H1 (cell line): ENCODE results near the gene SF3B1. TPM values are rescaled to one million over a fixed set of nuclear protein-coding genes. Genes with fewer than 3 reads are reported as not detected.

Source experiments
- GABPA ChIP-seq: IDR thresholded peaks from 2 replicates; pipeline ENCODE4 v1.6.1; 2011; ENCODE audit warnings: mild to moderate bottlenecking, low read length, moderate library complexity, borderline replicate concordance; ENCODE audit not compliant: insufficient read depth
- HDAC2 ChIP-seq, 2 experiments: fragments of 300-600 bp in 1 of 2; sonication (generic) in 1 of 2; IDR thresholded peaks; 2 replicates each; pipeline ENCODE4 v1.6.1; 2011 to 2012; ENCODE audit warnings: low read depth in 2 of 2, low read length in 2 of 2, mild to moderate bottlenecking in 2 of 2, moderate library complexity in 2 of 2, borderline replicate concordance in 1 of 2, inconsistent platforms in 1 of 2
- JUN ChIP-seq: IDR thresholded peaks from 2 replicates; pipeline ENCODE4 v1.6.1; 2011; ENCODE audit warnings: low read depth, mild to moderate bottlenecking, improper control_type of control experiment, low read length
- JUND ChIP-seq: IDR thresholded peaks from 2 replicates; pipeline ENCODE4 v1.6.1; 2011; ENCODE audit warnings: mild to moderate bottlenecking, improper control_type of control experiment, low read length
- MAFK ChIP-seq: IDR thresholded peaks from 2 replicates; pipeline ENCODE4 v1.6.1; 2012; ENCODE audit warnings: low read depth, mild to moderate bottlenecking, improper control_type of control experiment, low read length
- SP2 ChIP-seq: IDR thresholded peaks from 2 replicates; pipeline ENCODE4 v1.6.1; 2012; ENCODE audit warnings: mild to moderate bottlenecking, low read length, inconsistent platforms
- TAF1 ChIP-seq: IDR thresholded peaks from 2 replicates; pipeline ENCODE4 v1.6.1; 2011; ENCODE audit warnings: mild to moderate bottlenecking, low read depth, low read length
- polyA plus RNA-seq, 7 experiments: library from polyadenylated mRNA; depleted of rRNA in 3 of 7; stranded (reverse) in 5 of 7; unstranded in 2 of 7; fragments of >200 nt in 5 of 7; fragments of 200-250 nt in 2 of 7; gene quantifications; 1 replicate in 5 of 7; 2 replicates in 1 of 7; 4 replicates in 1 of 7; pipeline versions ENCODE4 v1.2.1 to v1.2.3, GENCODE V29; 2011 to 2013; ENCODE audit warnings: missing spikeins in 2 of 7, mixed read lengths in 2 of 7
- total RNA-seq: library from RNA; stranded (reverse); fragmentation: NEBNext Ultra II Directional; extraction: Animal tissue kit (Norgen Biotek cat#: 25700); gene quantifications from 2 replicates; pipeline ENCODE4 v1.2.1, GENCODE V29; 2021
- TF ChIP-seq, protein P1 (sequence below): fragments of 300-600 bp; sonication (generic); IDR thresholded peaks from 2 replicates; pipeline ENCODE4 v1.7.1; 2012; ENCODE audit warnings: low read length, moderate library complexity, mild to moderate bottlenecking, inconsistent platforms; ENCODE audit not compliant: insufficient replicate concordance
- TF ChIP-seq, protein P2 (sequence below): IDR thresholded peaks from 2 replicates; pipeline ENCODE4 v1.6.1; 2011; ENCODE audit warnings: low read depth, mild to moderate bottlenecking, low read length; ENCODE audit not compliant: insufficient read depth

The SF3B1 gene
- total and polyA plus RNA-seq, 2 of the 8 experiments (the other 6 are each of a cell fraction or from before 2014, with no cell fraction given), result 320 to 403 TPM

DNA sequence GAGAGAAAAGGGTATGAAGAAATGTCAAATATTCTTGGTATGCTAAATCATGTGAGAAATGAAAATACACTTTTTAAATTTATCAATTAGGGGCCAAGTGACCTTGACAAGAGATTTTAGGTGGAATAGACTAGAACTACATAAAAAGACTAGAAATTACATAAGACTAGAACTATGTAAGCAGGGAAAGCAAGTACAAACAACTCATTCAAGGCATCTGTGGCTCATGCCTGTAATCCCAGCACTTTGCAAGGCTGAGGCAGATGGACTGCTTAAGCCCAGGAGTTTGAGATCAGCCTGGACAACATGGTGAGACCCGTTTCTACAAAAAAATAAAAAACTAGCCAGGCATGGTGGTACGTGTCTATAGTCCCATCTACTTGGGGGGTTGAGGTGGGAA, 20.3 kb downstream of the SF3B1 start (continued):
- TF ChIP-seq, protein P1, sequence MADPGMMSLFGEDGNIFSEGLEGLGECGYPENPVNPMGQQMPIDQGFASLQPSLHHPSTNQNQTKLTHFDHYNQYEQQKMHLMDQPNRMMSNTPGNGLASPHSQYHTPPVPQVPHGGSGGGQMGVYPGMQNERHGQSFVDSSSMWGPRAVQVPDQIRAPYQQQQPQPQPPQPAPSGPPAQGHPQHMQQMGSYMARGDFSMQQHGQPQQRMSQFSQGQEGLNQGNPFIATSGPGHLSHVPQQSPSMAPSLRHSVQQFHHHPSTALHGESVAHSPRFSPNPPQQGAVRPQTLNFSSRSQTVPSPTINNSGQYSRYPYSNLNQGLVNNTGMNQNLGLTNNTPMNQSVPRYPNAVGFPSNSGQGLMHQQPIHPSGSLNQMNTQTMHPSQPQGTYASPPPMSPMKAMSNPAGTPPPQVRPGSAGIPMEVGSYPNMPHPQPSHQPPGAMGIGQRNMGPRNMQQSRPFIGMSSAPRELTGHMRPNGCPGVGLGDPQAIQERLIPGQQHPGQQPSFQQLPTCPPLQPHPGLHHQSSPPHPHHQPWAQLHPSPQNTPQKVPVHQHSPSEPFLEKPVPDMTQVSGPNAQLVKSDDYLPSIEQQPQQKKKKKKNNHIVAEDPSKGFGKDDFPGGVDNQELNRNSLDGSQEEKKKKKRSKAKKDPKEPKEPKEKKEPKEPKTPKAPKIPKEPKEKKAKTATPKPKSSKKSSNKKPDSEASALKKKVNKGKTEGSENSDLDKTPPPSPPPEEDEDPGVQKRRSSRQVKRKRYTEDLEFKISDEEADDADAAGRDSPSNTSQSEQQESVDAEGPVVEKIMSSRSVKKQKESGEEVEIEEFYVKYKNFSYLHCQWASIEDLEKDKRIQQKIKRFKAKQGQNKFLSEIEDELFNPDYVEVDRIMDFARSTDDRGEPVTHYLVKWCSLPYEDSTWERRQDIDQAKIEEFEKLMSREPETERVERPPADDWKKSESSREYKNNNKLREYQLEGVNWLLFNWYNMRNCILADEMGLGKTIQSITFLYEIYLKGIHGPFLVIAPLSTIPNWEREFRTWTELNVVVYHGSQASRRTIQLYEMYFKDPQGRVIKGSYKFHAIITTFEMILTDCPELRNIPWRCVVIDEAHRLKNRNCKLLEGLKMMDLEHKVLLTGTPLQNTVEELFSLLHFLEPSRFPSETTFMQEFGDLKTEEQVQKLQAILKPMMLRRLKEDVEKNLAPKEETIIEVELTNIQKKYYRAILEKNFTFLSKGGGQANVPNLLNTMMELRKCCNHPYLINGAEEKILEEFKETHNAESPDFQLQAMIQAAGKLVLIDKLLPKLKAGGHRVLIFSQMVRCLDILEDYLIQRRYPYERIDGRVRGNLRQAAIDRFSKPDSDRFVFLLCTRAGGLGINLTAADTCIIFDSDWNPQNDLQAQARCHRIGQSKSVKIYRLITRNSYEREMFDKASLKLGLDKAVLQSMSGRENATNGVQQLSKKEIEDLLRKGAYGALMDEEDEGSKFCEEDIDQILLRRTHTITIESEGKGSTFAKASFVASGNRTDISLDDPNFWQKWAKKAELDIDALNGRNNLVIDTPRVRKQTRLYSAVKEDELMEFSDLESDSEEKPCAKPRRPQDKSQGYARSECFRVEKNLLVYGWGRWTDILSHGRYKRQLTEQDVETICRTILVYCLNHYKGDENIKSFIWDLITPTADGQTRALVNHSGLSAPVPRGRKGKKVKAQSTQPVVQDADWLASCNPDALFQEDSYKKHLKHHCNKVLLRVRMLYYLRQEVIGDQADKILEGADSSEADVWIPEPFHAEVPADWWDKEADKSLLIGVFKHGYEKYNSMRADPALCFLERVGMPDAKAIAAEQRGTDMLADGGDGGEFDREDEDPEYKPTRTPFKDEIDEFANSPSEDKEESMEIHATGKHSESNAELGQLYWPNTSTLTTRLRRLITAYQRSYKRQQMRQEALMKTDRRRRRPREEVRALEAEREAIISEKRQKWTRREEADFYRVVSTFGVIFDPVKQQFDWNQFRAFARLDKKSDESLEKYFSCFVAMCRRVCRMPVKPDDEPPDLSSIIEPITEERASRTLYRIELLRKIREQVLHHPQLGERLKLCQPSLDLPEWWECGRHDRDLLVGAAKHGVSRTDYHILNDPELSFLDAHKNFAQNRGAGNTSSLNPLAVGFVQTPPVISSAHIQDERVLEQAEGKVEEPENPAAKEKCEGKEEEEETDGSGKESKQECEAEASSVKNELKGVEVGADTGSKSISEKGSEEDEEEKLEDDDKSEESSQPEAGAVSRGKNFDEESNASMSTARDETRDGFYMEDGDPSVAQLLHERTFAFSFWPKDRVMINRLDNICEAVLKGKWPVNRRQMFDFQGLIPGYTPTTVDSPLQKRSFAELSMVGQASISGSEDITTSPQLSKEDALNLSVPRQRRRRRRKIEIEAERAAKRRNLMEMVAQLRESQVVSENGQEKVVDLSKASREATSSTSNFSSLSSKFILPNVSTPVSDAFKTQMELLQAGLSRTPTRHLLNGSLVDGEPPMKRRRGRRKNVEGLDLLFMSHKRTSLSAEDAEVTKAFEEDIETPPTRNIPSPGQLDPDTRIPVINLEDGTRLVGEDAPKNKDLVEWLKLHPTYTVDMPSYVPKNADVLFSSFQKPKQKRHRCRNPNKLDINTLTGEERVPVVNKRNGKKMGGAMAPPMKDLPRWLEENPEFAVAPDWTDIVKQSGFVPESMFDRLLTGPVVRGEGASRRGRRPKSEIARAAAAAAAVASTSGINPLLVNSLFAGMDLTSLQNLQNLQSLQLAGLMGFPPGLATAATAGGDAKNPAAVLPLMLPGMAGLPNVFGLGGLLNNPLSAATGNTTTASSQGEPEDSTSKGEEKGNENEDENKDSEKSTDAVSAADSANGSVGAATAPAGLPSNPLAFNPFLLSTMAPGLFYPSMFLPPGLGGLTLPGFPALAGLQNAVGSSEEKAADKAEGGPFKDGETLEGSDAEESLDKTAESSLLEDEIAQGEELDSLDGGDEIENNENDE, result no peak
- no peak for TF ChIP-seq MAFK
- no peak for TF ChIP-seq SP2
- TF ChIP-seq GABPA, result no peak
- no peak for TF ChIP-seq HDAC2 (IDR thresholded peaks at IDR 0.05; ENCODE audit: borderline replicate concordance in 1 of 2, low read depth in 2 of 2, low read length in 2 of 2)
- TF ChIP-seq JUND, result no peak
- TF ChIP-seq JUN, result no peak
- TF ChIP-seq, protein P2, sequence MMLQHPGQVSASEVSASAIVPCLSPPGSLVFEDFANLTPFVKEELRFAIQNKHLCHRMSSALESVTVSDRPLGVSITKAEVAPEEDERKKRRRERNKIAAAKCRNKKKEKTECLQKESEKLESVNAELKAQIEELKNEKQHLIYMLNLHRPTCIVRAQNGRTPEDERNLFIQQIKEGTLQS, result no peak
- TF ChIP-seq TAF1, result no peak
- TF ChIP-seq, all 59 proteins: peak for 0
